ENCODE data around the gene PACS2.
A peak's percentile ranks its signal among the peaks of the same experiment; 100 is the strongest.
"Not testable (repeated sequence)": the region's sequence is repeated elsewhere in the genome, so short reads cannot be mapped to it uniquely, and the experiment has no call there.

The PACS2 gene

DNA sequence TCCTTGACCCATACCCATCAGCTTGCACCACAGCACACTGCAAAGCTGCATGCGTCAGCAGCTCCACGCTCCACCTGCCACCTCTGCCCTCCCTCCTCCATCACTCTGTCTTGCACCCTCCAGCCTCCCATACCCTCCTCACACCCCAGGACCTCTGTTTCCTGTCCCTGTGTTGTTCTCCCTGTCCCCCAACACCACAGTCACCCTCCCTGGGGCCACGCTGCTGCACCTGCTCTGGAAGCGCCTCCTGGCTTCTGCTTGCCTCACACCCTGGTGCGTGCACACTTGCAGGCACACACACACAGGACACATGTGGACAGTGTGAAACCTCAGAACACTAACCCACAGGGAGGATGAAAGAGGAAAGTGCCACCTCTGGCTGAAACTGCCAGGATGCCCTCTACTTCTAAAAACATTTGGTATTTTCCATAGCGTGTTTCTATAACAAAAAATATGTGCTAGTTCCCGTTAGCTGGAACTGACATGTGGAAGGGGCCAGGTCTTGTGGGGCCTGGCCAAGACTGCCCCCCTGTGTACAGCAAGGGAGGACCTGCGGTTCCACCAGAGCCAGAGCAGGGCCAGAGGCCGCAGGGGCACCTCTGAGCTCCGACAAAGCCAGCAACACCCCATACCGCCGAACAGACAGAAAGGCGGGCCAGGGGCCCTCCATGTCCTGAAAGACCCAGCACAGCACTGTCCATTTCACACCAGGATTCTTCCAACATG, 23.8 kb upstream of the PACS2 start:
- DNase-seq, result no peak

- no peak for DNase-seq
Measured at GRCh38 chr14:105292826-105293711, 21.5 kb upstream of the PACS2 start.

- peak; percentile 25 for DNase-seq
Measured at GRCh38 chr14:105294142-105294597, 20.4 kb upstream of the PACS2 start.

GRCh38 chr14:105297311-105297710, 17.2 kb upstream of the PACS2 start:
- not testable (repeated sequence) for DNase-seq

DNA sequence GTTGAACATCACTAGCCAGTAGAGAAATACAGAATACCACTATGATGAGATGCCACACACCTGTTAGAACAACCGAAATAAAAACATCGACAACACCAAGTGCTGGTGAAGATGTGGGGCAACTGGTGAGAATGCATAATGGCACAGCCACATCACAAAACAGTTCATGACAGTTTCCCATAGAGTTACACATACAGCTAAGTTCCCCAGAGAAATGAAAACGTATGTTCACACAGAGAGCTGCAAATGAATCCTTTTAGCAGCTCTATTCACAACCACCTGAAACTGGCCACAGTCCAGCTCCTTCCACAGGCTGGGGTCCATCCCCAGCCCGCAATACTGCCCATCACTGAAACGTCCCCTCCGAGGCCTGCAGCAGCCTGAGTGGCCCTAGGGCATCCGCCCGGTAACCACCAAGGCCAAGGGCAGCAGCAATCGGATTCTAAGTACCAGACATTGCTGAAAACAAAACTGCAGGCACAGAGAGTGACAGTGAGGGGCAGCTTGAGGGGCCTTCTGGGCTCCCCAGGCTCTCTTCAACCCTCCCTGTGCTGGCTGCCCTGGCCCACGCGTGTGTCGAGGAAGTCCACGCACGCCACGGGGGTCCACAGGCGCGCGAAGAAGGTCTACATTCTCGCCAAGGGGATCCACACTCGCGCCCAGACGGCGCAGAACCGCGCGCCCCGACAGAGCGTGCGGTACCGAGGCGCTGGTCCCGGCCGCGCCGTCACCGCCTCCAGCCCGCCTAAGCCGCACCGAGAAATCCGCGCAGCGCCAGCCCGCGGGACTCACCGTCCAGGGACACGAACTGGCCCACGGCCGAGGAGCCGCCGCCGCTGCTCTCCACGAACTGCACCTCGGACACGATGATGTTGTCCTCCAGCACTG, 14.7 kb upstream of the PACS2 start:
- peak; percentile 28 for DNase-seq

- DNase-seq, result peak; percentile 98
Measured at GRCh38 chr14:105300542-105301102, 13.9 kb upstream of the PACS2 start, which contains the start of gene BRF1. Gene BRF1, minus strand, starts transcription at chr14:105301001. Its CDS starts 372 bp downstream, at chr14:105300629.

- peak; percentile 98 for DNase-seq
Measured at GRCh38 chr14:105301103-105301914, 13.2 kb upstream of the PACS2 start.

- DNase-seq, result not testable (repeated sequence)
Measured at GRCh38 chr14:105301915-105302249, 12.7 kb upstream of the PACS2 start.

DNA sequence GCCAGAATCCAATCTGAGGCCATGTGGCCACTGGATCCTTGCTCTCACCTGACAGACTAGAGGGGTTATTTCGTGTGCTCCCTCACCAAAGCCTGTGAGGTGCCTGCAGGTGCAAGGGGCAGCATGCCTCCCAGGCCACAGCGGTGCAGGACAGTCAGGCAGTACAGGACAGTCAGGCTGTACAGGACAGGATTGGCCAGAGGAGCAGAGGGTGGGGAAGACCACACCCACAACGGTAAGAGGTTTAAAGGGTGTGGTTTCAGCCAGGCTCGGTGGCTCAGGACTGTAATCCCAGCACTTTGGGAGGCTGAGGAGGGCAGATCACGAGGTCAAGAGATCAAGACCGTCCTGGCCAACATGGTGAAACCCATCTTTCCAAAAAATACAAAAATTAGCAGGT, 10.6 kb upstream of the PACS2 start:
- DNase-seq, result no peak

DNA sequence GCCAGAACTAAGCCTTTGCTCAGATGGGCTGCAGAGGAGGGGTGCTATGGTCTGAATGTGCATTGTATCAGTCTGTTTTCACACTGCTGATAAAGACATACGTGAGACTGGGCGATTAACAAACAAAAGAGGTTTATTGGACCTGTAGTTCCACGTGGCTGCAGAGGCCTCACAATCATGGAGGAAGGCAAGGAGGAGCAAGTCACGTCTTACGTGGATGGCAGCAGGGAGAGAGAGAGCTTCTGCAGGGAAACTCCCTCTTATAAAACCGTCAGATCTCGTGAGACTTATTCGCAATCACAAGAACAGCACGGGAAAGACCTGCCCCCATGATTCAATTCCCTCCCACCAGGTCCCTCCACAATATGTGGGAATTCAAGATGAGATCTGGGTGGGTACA, 10.0 kb upstream of the PACS2 start:
- DNase-seq, result no peak

DNA sequence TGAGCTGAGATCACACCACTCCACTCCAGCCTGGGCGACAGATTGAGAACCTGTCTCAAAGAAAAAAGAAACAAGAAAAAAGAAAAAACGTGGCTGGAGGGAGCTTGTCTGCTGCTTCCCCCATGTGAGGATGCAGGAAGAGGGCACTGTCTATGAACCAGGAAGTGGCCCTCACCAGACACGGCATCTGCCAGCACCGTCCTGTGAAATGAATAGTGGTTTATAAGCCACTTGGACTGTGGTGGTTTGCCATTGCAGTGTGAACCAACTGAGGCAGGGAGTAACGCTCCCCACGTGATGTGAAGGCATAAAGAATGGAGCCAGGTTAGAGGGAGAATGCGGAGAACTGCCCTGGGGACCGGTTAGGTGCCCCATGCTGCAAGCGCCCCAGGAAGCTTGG, 9.2 kb upstream of the PACS2 start:
- DNase-seq, result no peak

DNA sequence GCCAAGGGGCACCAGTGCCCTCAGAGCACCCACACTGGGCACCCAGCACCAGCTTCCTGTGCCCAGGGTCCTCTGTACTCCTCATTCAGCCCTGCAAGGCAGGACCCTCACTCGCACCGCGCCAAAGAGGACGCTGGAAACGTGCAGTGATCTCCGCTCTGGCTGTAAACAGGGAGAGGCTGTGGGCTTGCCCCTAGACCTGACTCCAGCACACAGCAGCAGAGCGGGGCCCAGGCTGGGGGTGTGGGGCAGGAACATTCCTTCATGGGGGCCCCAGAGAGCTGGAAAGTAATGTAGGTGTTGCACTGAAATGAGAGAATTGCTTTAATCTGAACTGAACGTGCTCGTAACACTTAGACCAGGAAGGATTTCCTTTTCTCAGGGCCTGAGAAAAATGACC, 8.8 kb upstream of the PACS2 start:
- no peak for DNase-seq

DNA sequence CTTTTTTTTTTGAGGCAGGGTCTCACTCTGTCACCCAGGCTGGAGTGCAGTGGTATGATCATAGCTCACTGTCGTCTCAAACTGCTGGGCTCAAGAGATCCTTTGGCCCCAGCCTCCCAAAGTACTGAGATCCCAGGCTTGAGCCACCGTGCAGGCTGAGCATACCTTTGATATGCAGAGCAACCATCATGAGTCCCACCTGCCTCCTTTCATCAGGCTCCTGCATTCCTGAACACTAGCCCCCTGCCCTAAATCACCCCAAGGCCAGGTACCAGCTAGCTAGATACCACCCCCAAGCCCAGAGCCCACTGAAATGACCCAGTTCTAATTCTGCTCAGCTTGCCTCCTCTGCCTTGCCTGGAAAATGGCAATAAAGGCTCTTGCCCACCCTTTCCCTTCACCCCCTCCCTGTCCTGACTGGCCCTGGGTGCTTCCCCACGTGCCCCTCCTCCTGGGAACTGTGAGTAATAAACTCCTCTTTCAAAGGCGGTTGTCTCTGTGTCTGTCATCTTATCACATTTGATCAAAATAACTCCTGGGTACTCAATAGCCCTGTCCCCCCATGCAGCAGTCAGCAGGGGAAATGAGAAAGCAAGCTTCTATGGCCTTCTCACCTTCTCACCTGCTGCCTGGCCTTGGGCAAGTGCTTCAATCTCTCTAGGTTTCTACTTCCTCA, 7.4 kb upstream of the PACS2 start:
- DNase-seq, result no peak

GRCh38 chr14:105309371-105309770, 5.2 kb upstream of the PACS2 start:
- DNase-seq, result no peak

DNA sequence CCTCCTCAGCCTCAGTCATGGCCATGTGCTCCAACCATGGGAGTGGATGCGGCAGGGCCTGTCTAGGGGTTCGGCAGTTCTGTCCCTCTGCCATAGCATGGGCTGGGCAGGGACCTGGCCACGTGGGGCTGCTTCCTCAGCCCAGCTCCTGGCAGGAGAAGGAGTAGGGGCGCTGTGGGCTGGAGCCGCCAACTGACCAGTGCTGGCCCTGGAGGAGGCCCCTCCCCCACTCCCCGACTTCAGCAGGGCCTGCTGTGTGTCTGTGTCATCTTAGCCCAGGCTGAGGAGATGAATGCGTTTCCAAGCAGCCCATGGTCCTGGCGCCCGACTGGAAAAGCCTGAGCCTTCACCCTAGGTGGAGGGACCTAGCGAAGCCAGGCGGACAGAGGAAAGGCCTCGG, 2.7 kb upstream of the PACS2 start:
- DNase-seq, result no peak

- no peak for DNase-seq
Measured at GRCh38 chr14:105312973-105313372, 1.6 kb upstream of the PACS2 start.

DNA sequence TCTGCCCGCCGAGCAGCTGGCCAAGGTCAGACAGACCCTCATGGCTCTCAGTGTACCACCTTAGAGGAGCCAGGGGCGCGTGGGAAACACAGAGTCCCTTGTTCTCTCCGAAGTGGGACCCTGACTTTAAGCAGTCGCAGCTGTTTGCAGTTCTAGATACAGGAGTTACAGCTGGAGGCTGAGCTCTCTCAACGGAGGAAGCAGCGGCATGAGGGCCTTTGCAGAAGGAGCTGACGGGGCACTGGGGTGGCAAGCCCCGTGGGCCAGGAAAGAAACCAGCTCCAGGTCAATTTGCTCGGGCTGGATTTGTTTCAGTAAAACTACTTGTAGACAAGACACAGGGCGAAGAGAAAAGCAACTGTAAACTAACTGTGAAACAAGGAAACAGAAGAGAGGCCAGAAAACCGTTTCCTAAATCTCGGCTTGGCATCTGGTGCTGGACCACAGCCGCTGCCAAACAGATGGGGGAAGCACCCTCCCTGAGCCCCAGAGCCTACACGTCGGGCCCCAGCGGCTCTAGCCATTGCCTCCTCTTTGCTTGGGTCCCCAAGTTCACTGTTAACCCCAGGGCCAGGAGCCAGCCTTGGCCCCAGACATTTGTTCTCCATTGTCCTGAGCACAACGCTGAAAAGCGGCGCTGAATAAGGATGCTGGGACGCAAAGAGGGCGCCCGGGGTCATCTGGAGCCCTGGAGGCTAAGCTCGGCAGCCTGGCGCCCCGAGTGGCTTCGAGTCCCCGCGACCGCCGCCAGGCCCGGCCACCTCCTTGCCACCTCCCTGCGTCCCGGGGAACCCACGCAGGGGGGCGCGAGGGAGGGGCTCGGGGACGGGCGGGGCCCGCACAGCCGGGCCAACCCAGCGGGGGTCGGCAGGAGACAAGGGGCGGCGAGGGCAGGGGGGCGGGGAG, 914 bp upstream of the PACS2 start:
- DNase-seq, result peak; percentile 53

GRCh38 chr14:105315211-105315721, 718 bp downstream of the PACS2 start:
- DNase-seq, result peak; percentile 59

GRCh38 chr14:105315941-105316576, 1.5 kb downstream of the PACS2 start:
- DNase-seq, result no peak

Data from DMS79 treated with DMSO at 0.1 percent for 48 hours (cell line).